SU-DHL-6 (cell line): ENCODE data around the gene CCNDBP1.
"Not testable (repeated sequence)": the region's sequence is repeated elsewhere in the genome, so short reads cannot be mapped to it uniquely, and the experiment has no call there.

Source experiments
- H2AFZ ChIP-seq: fragments of 200-600 bp; sonication (generic); 2 replicates; pipeline ENCODE4 v1.6.1; 2014; ENCODE audit warnings: low read depth, mild to moderate bottlenecking, moderate library complexity, mixed read lengths, antibody characterized with exemption, low read length; ENCODE audit not compliant: severe bottlenecking
- H3F3A ChIP-seq: fragments of 200-600 bp; shearing (Covaris generic); 2 replicates; pipeline ENCODE4 v1.6.0; 2016; ENCODE audit warnings: antibody characterized with exemption, mild to moderate bottlenecking; ENCODE audit not compliant: insufficient read depth
- H3K27ac ChIP-seq: fragments of 200-600 bp; sonication (generic); 2 replicates; pipeline ENCODE4 v1.5.1; 2016; ENCODE audit warnings: low read depth, mild to moderate bottlenecking, low read length, moderate library complexity, mixed read lengths
- H3K27me3 ChIP-seq: fragments of 200-600 bp; sonication (generic), shearing (Covaris generic); 2 replicates; pipeline ENCODE4 v1.6.0; 2014; ENCODE audit warnings: mild to moderate bottlenecking, low read length
- H3K36me3 ChIP-seq: fragments of 200-600 bp; sonication (generic); 2 replicates; pipeline ENCODE4 v1.6.1; 2014; ENCODE audit warnings: mild to moderate bottlenecking, low read length, mixed read lengths
- H3K4me2 ChIP-seq: fragments of 300-600, 200-600 bp; shearing (Covaris generic), sonication (generic); 2 replicates; pipeline ENCODE4 v1.6.0; 2014; ENCODE audit warnings: low read length, low read depth, mild to moderate bottlenecking; ENCODE audit not compliant: poor library complexity, severe bottlenecking
- H3K4me3 ChIP-seq: fragments of 200-600 bp; sonication (generic); 2 replicates; pipeline ENCODE4 v1.5.1; 2014; ENCODE audit warnings: antibody characterized with exemption, low read length, mild to moderate bottlenecking, mixed read lengths; ENCODE audit not compliant: insufficient read depth, poor library complexity, severe bottlenecking
- H3K79me2 ChIP-seq: fragments of 200-600 bp; sonication (generic); 2 replicates; pipeline ENCODE4 v1.6.1; 2014; ENCODE audit warnings: mild to moderate bottlenecking, low read length, moderate library complexity; ENCODE audit not compliant: insufficient read depth
- H3K9ac ChIP-seq: fragments of 200-600 bp; sonication (generic); 2 replicates; pipeline ENCODE4 v1.7.0; 2014; ENCODE audit warnings: mild to moderate bottlenecking, low read length
- H3K9me2 ChIP-seq: fragments of 200-600 bp; sonication (generic); replicated peaks from 2 replicates; pipeline ENCODE4 v1.6.1; 2014; ENCODE audit warnings: low read length; ENCODE audit not compliant: insufficient read depth
- H3K9me3 ChIP-seq: fragments of 200-600 bp; sonication (generic); 2 replicates; pipeline ENCODE4 v1.6.1; 2014; ENCODE audit warnings: low read length, mixed read lengths; ENCODE audit not compliant: insufficient read depth
- H4K20me1 ChIP-seq: fragments of 200-600 bp; sonication (generic); 2 replicates; pipeline ENCODE4 v1.6.1; 2014; ENCODE audit warnings: low read depth, mild to moderate bottlenecking, antibody characterized with exemption, low read length, moderate library complexity, mixed read lengths
- CTCF ChIP-seq: fragments of 200-600 bp; sonication (generic); IDR thresholded peaks from one replicate; pipeline ENCODE4 v1.5.1; 2017; ENCODE audit warnings: antibody characterized with exemption, mild to moderate bottlenecking, low read length, moderate library complexity; ENCODE audit not compliant: insufficient read depth, poor library complexity, severe bottlenecking
- EZH2phosphoT487 ChIP-seq: fragments of 200-600 bp; sonication (generic), shearing (Covaris generic); conservative IDR thresholded peaks from 2 replicates; pipeline ENCODE4 v1.6.1; 2018; ENCODE audit warnings: mild to moderate bottlenecking, antibody characterized with exemption, low read length, moderate library complexity, mixed read lengths

The CCNDBP1 gene

GRCh38 chr15:43194795-43195194, 9.6 kb downstream of the CCNDBP1 start:
- Histone ChIP-seq H3K36me3 (peaks cover 34% of the 10 kb centered on the region; the same call in 1 of the 2 replicates), H3K27me3 (no peaks in the 10 kb centered on the region), H3K9me3 (no peaks in the 10 kb centered on the region), H3F3A (0 out of 2 replicates have a peak, but pooled peaks cover 5% of the 10 kb centered on the region), H3K4me2 (no peak overlapping the region), H3K9me2 (no peaks in the 10 kb centered on the region), H2AFZ (no peak overlapping the region), H3K9ac (no peak overlapping the region), H3K4me3 (no peak overlapping the region), H3K27ac (no peak overlapping the region), H4K20me1 (no peaks in the 10 kb centered on the region), H3K79me2 (no peaks in the 10 kb centered on the region)
- no peak for TF ChIP-seq CTCF
- TF ChIP-seq EZH2phosphoT487: no peak

- TF ChIP-seq CTCF: no peak
- TF ChIP-seq EZH2phosphoT487: no peak
- Histone ChIP-seq H3K9ac (no peak overlapping the region), H4K20me1 (no peaks in the 10 kb centered on the region), H3K27ac (no peak overlapping the region), H3K9me2 (no peaks in the 10 kb centered on the region), H3K9me3 (no peaks in the 10 kb centered on the region), H3K4me2 (no peak overlapping the region), H3F3A (0 out of 2 replicates have a peak, but pooled peaks cover 5% of the 10 kb centered on the region), H3K79me2 (no peaks in the 10 kb centered on the region), H3K36me3 (peaks cover 28% of the 10 kb centered on the region; the same call in 1 of the 2 replicates), H3K27me3 (no peaks in the 10 kb centered on the region), H2AFZ (no peak overlapping the region), H3K4me3 (no peak overlapping the region)
These were observed 11.8 kb downstream of the CCNDBP1 start for GRCh38 chr15:43196760-43197548.

- not testable (repeated sequence) for H3K9me3 ChIP-seq, H3K79me2 ChIP-seq, H3K9me2 ChIP-seq, H3K4me3 ChIP-seq, H3K27me3 ChIP-seq, H3K27ac ChIP-seq, H3K9ac ChIP-seq, H4K20me1 ChIP-seq, H3K4me2 ChIP-seq, H3F3A ChIP-seq, H2AFZ ChIP-seq
- H3K36me3 ChIP-seq: peaks cover 20% of the 10 kb centered on the region; the same call in 1 of the 2 replicates
These were observed 12.6 kb downstream of the CCNDBP1 start for GRCh38 chr15:43197773-43198172.

GRCh38 chr15:43198556-43198955, 13.4 kb downstream of the CCNDBP1 start:
- not testable (repeated sequence) for H3K9ac ChIP-seq, H3K27ac ChIP-seq, H3K27me3 ChIP-seq, H3K4me2 ChIP-seq, H2AFZ ChIP-seq, H3K4me3 ChIP-seq, H3K9me2 ChIP-seq, H3K9me3 ChIP-seq, H3K79me2 ChIP-seq, H4K20me1 ChIP-seq, H3F3A ChIP-seq
- peaks cover 15% of the 10 kb centered on the region; the same call in 1 of the 2 replicates for H3K36me3 ChIP-seq
